ENCODE results near the gene SLC7A8.
A peak's percentile ranks its signal among the peaks of the same experiment; 100 is the strongest.

Gene SLC7A8

DNA sequence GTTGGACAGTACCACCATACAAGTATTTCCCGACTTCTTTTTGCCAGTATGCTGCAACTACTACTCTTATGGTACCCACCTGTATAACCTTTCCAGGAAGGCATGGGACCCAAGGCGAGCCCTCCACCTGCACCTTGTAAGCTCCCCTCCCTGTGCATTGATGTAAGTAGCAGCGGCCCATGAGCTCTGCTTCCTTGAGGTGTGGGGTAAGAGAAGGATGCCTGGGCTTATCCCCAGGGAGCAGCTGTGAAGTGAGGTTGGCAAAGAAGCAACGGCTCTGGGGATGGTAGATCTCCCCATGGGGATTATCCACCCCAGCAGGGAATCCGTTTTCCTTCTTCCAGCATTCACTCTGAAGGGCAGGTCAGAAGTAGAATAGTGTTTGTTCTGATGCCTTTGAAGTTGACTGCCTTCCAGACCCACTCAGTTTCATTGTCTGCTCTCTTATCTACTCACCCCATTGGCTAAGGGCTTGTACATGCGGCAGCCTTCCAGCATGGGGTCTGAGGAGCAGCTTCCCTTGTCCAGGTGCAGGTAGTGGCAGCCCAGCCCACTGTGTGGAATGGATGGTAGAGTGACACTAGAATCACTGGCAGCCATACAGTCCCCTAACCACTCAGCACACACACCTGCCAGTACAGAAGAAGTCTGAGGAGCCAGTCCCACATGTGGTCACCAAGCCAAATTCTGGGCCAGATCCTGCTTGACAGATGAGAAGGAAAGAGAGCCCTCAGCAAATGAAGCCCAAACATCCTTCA, 82.1 kb downstream of the SLC7A8 start:
- no peaks in the 10 kb centered on the region for H3K9me3 Mint-ChIP-seq
- peaks cover 25% of the 10 kb centered on the region for H3K36me3 Mint-ChIP-seq (ENCODE audit: low read depth)
- peaks cover 16% of the 10 kb centered on the region for H3K27me3 Mint-ChIP-seq (ENCODE audit: low read depth, poor library complexity)
- H3K4me3 Mint-ChIP-seq, result no peak overlapping the region
- TF ChIP-seq, protein P1, sequence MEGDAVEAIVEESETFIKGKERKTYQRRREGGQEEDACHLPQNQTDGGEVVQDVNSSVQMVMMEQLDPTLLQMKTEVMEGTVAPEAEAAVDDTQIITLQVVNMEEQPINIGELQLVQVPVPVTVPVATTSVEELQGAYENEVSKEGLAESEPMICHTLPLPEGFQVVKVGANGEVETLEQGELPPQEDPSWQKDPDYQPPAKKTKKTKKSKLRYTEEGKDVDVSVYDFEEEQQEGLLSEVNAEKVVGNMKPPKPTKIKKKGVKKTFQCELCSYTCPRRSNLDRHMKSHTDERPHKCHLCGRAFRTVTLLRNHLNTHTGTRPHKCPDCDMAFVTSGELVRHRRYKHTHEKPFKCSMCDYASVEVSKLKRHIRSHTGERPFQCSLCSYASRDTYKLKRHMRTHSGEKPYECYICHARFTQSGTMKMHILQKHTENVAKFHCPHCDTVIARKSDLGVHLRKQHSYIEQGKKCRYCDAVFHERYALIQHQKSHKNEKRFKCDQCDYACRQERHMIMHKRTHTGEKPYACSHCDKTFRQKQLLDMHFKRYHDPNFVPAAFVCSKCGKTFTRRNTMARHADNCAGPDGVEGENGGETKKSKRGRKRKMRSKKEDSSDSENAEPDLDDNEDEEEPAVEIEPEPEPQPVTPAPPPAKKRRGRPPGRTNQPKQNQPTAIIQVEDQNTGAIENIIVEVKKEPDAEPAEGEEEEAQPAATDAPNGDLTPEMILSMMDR (IDR thresholded peaks at IDR 0.05), result no peak
- peaks cover 25% of the 10 kb centered on the region for H3K4me1 Mint-ChIP-seq
- no peak overlapping the region for H3K27ac Mint-ChIP-seq
- DNase-seq, result no peak

DNA sequence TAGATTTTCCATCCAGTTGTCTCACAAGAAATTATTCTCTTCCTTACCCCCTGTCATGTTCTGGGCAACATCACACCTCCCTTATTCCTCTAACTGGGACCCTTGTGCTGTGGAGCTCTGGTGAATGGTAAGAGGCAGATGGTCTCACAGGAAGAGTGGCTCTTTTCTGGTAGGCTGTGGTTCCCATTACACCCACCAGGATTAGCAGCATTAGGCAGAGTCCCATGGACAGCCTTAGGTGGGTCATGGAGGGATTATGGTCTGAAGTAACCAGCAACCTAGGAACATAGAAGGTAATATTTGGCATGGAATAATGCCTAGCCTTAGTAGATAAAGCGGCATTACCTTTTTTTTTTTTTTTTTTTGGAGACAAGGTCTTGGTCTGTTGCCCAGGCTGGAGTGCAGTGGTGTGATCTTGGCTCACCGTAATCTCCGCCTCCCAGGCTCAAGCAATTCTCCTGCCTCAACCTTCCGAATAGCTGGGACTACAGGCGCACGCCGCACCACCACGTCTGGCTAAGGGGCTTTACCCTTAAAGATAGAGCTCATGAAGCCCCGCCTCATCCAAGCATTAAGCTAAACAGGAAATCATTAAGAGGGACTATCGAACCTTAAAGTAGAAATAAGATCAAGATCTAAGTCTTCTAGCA, 84.1 kb downstream of the SLC7A8 start:
- H3K9me3 Mint-ChIP-seq, result no peaks in the 10 kb centered on the region
- H3K27me3 Mint-ChIP-seq (ENCODE audit: low read depth, poor library complexity), result peaks cover 10% of the 10 kb centered on the region
- no peak overlapping the region for H3K4me3 Mint-ChIP-seq
- TF ChIP-seq, protein P1 (IDR thresholded peaks at IDR 0.05), result no peak
- H3K4me1 Mint-ChIP-seq, result peaks cover 10% of the 10 kb centered on the region
- DNase-seq, result no peak
- peaks cover 25% of the 10 kb centered on the region for H3K36me3 Mint-ChIP-seq (ENCODE audit: low read depth)
- no peak overlapping the region for H3K27ac Mint-ChIP-seq

DNA sequence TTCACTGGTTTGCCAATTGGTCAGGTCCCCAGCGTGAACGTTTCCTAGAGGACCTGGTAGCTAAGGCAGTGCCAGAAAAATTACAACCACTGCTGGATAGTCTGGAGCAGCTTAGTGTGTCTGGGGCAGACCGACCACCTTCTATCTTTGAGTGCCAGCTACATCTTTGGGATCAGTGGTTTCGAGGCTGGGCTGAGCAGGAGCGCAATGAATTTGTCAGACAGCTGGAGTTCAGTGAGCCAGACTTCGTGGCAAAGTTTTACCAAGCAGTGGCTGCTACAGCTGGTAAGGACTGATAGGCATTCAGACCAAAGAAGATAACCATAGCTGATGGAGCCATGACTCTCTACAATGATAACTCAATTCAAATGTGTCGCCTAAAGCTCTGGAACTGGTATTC, 85.7 kb downstream of the SLC7A8 start:
- peak overlapping the region; percentile 6 for H3K27ac Mint-ChIP-seq
- no peaks in the 10 kb centered on the region for H3K9me3 Mint-ChIP-seq
- no peaks in the 10 kb centered on the region for H3K27me3 Mint-ChIP-seq (ENCODE audit: low read depth, poor library complexity)
- no peaks in the 10 kb centered on the region for H3K4me1 Mint-ChIP-seq
- peaks cover 25% of the 10 kb centered on the region for H3K36me3 Mint-ChIP-seq (ENCODE audit: low read depth)
- no peak overlapping the region for H3K4me3 Mint-ChIP-seq
- no peak for DNase-seq
- TF ChIP-seq, protein P1 (IDR thresholded peaks at IDR 0.05), result no peak

DNA sequence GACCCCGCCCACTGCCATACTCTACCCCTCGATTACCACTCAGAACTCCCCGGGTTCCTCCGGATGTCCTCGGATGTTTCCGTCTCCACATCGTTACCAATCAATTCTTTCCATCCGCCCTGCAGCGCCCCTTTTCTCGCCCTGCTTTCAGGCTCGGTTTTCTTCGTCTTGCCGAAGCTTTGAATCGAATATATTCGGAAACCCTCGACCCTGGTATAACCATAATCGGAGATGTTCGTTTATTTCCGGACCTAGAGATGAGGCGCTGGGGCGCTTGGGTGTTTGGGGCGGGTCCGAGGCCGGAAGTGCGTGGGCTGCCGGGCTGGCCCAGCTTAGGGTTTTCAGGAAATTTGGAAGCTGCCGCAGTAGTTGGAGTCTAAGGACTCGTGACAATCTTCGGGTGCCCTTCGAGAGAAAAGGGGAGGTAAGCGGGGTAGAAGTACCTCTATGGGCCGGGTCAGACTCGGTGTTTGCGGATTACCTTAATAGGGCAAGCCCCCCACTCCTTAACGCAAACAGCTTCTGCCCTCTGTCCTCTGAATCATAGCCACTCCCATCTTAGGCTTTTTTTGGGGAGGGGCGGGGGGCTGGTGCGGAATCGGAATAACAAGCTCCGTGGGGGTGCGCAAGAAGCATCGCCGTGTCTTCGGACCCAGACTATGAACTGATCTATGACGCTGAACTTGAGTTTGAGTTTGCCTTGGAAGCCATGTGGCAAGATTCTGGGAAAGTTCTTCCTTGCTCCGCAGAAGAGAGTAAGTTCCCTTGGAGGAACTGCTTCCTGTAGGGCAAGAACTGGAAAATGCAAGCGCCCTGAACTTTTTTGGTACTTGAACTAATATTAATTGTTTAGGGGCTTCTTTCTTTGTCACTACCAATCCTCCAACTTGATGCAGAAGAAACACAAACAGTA, 88.0 kb downstream of the SLC7A8 start, which contains the start of gene C14orf119:
C14orf119 (plus strand) TSS at position 310 of the 913 bp plus-strand sequence. CDS start 2,154 bp downstream, outside the sequence.
- Mint-ChIP-seq H3K9me3 (no peaks in the 10 kb centered on the region), H3K36me3 (ENCODE audit: low read depth) (peaks cover 39% of the 10 kb centered on the region), H3K4me3 (no peak within 1 kb of the TSS), H3K27me3 (ENCODE audit: low read depth, poor library complexity) (no peaks in the 10 kb centered on the region), H3K4me1 (peaks cover 6% of the 10 kb centered on the region), H3K27ac (no peak within 1 kb of the TSS)
- TF ChIP-seq, protein P1 (IDR thresholded peaks at IDR 0.05), result no peak
- peak; percentile 100 for DNase-seq

DNA sequence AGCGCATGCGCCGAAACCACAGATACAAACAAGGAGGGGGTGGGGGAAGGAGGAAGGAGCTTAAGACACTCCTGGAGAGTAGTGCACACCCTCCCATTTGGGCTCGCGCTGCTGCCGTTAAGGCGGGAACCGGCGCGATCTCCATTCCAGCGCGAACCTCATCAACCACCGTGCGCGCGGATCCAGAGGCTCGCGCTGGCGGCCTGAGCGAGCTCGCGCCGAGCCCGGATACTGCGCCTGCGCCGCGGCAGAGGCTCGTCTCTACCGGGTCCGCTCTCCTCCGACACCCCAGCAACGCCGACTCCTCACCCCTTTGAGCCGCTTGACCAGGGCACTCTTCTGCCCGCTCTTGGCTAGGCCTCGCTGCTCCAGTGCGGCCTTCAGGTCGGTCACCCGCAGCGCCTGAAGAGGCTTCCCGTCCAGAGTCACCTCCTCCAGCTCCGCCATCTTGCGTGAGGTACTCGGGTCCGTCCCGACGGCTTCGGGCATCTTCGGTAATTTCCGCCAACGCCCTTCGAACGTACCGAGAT, 88.7 kb downstream of the SLC7A8 start, which contains the start of gene ACIN1:
ACIN1 (minus strand) TSS at position 471 of the 530 bp plus-strand sequence; CDS start at position 447, 24 bp downstream.
- TF ChIP-seq, protein P1 (IDR thresholded peaks at IDR 0.05), result no peak
- peaks cover 6% of the 10 kb centered on the region for H3K4me1 Mint-ChIP-seq
- no peak within 1 kb of the TSS for H3K27ac Mint-ChIP-seq
- H3K36me3 Mint-ChIP-seq (ENCODE audit: low read depth), result peaks cover 46% of the 10 kb centered on the region
- H3K4me3 Mint-ChIP-seq, result no peak within 1 kb of the TSS
- H3K9me3 Mint-ChIP-seq, result no peaks in the 10 kb centered on the region
- peak; percentile 77 for DNase-seq
- H3K27me3 Mint-ChIP-seq (ENCODE audit: low read depth, poor library complexity), result no peaks in the 10 kb centered on the region
